Activated T-cell treated with anti-CD3 and anti-CD28 coated beads for 24 hours (primary cell): Measurements from ENCODE around the gene ENPP3.
"Not testable (repeated sequence)": the region's sequence is repeated elsewhere in the genome, so short reads cannot be mapped to it uniquely, and the experiment has no call there.

Experiments used
- DNase-seq: peaks from one replicate; pipeline ENCODE4 v3.0.0-alpha.2; 2020; ENCODE audit warnings: low read depth

Gene ENPP3

DNA sequence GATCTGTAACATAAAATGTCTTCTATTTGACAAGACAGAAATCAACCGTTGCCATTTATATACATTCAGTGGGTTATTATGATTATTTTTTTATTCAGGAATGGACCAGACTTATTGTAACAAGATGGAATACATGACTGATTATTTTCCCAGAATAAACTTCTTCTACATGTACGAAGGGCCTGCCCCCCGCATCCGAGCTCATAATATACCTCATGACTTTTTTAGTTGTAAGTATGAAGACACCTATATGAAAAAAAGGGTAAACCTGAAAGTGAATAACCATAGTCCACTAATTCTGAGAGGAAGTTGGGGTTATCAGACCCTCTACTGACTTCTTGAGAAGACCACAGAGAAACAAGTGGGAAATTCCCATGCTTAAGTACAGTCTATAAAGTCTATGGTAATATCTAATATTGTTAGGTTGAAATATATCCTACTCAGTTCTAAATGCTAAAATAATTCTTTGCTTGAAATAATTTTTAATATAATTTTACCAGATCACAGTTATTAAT, 48.2 kb downstream of the ENPP3 start:
- DNase-seq: no peak

DNA sequence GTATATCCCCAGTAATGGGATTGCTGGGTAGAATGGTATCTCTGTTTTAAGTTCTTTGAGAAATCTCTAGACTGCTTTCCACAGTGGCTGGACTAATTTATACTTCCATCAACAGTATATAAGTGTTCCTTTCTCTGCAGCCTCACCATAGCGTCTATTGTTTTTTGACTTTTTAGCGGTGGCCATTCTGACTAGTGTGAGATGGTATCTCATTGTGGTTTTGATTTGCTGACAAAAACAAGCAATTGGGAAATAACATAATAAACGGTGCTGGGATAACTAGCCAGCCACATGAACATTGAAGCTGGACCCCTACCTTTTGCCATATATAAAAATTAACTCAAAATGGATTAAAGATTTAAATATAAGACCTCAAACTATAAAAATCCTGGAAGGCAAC, 49.9 kb downstream of the ENPP3 start:
- no peak for DNase-seq

DNA sequence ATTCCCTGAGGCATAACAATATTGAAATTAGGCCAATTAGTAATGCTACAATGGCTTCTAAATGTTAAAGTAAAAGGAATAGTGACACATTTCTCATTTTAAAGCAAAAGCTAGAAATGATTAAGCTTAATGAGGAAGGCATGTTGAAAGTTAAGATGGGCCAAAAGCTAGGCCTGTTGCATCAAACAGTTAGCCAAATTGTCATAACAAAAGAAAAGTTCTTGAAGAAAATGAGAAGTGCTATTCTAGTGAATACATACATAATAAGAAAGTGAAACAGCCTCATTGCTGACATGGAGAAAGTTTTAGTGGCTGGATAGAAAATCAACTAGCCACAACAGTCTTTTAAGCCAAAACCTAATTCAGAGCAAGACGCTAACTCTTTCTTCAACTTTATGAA, 51.2 kb downstream of the ENPP3 start:
- no peak for DNase-seq

DNA sequence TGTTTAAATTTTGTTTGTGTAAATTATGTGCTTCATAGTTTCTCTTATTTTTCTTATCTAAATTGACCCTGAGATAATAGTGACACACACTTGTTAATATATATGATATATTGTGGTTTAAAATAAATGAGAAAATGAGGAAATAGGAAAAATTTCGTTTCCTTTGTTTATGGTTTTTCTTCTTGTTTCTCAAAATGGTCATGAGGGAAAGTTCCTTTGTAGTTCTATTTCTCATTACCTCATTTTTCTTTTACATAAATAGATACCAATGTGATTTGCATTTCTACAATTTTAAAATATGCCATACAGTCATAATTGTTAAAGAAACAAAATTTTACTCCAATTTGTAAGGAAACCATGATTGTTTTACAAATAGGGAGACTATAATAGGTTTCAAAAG, 54.9 kb downstream of the ENPP3 start:
- no peak for DNase-seq

DNA sequence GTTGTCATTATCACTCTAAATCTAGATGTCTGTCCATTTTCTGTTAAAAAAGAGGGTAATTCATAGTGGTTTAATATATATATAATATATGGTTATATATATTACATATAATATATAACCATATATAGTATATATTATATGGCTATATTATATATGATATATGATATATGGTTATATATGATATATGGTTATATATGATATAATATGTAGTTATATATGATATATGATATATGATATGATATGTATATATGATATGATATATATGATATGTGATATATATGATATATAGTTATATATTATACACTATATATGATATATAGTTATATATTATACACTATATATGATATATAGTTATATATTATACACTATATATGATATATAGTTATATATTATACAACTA, 55.5 kb downstream of the ENPP3 start:
- no peak for DNase-seq

DNA sequence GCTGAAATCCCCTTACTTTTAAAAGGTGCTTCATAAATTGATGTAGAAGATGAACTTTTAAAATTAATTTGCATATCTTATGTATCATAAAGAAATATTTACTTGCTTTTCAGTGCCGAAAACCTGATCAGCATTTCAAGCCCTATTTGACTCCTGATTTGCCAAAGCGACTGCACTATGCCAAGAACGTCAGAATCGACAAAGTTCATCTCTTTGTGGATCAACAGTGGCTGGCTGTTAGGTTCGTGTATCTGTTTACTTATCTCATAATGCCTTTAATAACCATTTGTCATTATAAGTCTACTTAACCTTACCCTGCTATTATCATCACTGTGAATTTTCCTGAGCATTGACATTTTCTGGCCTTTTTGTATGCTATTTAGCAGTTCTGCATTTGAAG, 56.3 kb downstream of the ENPP3 start:
- DNase-seq: no peak

DNA sequence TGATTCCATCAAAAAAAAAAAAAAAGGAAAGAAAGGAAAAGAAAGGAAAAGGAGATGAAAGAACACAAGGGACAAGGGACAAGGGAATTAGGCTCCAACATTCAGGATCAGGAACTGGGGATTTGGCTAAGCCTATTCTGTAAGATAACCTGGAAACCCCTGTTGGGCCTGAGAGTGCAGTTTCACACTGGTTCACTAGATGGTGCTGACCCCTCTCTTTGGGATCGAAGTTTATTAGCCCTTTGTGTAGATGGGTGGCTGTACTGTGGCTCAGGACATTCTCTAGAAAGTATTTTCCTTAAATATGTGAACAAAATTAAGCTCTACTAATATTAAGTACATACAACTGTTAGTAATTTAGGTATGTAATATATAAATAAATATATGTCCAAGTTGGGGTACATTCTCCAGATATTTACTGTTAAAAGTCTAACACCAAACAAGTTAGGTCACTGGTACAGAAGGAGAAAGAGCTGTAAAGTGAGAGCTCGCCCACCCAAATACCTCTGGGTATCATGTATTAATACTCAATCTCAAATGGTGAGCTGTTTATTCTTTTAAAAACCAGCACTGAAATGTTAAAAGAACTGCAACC, 57.8 kb downstream of the ENPP3 start:
- no peak for DNase-seq

DNA sequence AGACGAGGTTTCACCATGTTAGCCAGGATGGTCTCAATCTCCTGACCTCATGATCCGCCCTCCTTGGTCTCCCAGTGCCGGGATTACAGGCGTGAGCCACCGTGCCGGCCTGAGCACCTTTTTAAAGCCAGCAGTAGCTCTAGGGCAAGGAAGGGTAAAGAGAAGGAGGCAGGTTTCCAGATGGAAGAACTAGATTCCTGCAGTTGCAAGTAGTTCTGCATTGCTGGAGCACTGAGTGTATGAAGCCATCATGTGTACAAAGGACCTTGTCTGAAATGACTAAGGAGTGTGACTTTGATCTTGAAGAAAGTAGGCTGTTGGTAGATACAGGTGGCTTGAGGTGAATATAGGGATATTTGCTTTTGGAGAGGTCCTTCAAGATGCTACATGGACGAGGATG, 59.9 kb downstream of the ENPP3 start:
- no peak for DNase-seq

DNA sequence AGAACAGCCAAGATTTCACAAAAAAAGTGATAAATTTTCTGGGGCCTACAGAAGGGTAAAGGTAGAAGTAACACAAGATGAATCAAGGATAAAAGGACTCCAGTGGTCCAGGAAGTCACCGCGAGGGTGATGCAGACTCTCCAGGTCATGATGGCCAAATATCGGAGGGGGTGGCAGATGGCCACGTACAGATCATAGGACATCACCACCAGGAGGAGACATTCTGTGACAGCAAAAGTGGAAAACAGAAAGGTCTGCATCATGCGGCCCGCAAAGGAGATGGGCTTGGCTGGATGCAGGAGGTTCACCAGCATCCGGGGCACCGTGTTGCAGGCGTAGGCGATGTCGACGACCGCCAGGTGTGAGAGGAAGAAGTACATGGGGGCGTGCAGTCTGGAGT, 63.7 kb downstream of the ENPP3 start:
- DNase-seq: not testable (repeated sequence)

DNA sequence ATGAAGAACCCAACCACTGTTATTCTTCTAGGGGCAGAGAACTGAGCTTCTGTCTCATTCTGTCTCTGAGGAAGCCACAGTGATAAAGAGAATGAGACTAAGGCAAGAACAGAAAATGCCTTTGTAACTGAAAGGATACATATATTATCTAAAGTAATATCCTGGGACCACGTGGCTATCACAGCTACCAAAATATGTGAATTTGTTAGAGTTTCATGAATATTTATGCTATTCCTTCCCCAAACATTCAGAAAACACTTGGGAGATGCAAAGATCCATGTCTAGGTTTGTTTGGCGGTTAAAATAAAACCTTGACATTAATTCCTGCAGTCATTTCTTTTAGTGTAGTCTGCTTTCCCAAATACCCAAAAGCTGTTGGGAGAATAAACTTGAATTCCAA, 66.8 kb downstream of the ENPP3 start:
- DNase-seq: not testable (repeated sequence)

DNA sequence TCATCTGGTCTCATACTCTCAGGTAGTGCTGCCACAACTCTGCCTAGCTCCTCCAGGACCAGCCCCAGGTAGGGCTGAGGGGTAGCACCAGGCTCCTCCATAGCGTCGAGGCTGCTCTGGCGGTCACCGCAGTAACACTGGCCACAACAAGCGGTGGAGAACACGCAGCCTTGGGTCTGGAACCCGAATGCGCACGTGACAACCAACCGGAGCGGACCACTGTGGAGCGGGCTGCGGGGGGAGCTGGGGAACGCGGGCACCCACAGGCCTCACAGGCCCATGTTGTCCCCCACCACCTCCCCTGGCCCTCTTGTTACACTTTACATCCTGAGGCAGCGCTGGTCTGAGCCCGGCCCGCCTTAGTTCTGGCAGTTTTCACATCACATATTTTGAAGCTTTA, 73.8 kb downstream of the ENPP3 start, which contains the start of gene CTAGE9:
CTAGE9 (minus strand) TSS at position 101 of the 400 bp plus-strand sequence; CDS start at position 101, 0 bp downstream.
- DNase-seq: not testable (repeated sequence)

DNA sequence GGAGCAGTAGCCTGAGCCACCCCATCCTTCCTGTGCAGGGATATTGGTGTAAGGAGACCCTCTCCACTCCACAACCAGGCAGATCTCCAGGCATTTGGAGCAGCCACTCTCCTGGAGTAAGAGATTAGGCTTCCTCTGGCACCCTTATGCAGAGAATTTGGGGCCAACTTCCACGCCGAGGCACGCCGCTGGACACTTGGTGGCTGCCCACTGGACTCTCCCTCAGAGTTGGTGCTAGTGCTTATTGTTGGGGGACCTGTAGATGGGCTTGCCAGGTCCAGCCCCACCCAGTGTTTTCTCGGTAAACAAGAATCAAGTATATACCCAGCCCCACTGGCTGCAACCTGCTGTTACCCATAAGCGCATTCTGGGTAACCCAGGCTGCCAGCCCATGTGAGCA, 78.5 kb downstream of the ENPP3 start:
- not testable (repeated sequence) for DNase-seq

DNA sequence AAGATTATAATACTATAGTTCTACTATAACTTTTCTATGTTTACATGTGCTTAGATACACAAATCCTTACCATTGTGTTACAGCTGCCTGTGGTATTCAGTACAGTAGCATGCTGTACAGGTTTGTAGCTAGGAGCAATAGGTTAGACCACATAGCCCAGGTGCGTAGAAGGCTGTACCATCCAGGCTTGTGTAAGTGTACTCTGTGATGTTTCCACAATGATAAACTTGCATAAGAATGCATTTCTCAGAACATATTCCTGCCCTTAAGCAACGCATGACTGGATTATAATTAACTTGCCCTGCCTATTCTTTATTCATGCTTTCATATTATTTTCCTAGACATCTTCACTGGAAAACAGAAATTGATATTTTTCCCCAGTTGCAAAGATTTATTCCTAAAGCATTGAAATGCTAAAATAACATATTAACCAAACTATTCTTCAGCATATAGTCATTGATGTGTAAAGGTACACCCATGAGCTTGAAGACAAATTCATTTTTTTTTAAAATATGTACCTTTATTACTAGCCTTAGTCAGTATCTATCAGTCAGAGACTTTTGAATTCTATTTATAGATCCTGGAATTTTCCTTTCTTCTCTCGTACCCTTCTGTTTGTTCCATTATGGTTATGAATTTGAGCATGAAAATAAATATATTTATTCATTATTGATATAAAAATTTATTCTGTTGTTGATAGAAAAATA, 80.9 kb downstream of the ENPP3 start:
- DNase-seq: no peak

DNA sequence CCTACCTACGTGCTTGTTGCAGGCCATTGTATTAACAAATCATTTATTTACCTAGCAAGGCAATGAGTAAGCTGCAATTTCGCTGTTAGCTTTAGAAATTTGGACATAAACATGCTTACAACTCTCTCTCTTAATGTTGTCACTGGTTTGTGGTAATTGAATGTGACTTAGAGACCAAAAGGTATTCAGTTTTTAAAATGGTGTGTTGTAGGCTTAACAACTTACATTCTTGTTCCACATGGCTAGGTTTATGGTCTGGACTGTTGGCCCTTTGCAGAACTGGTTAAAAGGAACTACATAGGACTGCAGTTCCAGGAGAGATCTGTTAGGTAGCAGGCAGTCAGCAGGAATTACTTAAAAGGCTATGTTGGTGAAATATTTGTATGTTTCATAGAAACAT, 84.1 kb downstream of the ENPP3 start:
- DNase-seq: no peak

DNA sequence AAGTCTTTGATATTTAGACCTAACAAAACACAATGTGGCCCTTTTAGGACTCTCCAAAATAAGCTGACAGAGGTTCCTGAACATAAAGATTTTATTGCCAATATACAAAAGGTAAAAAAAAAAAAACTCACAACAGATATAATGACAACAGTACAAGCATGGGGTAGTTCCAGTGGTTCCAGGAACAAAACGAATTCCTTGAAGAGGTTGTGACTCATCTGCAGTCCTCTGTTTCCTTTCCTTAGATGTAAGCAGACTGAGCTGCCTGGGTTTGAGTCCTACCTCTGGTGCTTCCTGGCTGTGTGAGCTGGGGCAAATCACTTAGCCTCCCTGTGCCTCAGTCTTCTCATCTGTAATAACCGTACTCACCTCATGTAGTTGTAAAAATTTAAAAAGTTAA, 87.0 kb downstream of the ENPP3 start:
- no peak for DNase-seq

DNA sequence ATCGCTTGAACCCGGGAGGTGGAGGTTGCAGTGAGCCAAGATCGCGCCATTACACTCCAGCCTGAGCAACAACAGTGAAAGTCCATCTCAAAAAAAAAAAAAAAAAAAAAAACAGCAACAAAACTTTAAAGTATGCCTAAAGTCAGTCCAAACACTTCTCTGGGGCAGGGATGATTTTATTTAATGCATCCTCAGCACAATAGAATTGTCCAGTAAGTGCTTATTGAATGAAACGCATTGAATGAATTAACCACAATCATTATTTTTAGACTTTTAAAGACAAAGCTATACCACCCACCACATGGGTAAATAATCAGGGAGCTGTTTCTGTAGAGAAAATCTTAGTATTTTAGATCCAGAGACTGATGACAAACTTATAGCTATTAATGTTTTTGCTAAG, 90.4 kb downstream of the ENPP3 start:
- no peak for DNase-seq

DNA sequence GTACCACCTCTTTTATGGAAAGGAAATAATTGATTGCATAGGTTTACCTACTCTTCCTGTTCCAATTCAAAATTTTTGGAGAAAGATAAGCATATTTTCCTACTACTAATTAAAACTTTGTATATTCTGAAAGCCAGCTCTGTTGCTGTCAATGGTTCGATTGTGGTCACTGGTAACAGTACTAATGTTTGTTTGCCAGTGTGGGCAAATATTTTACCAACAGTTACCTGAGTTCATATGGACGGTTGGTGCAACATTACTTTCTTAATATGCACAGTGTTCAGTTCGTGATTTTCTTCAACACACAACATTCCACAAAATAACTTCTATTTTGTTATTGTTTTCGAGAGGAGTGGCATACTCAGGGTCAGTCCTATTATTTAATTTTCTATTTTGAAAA, 90.8 kb downstream of the ENPP3 start:
- no peak for DNase-seq

DNA sequence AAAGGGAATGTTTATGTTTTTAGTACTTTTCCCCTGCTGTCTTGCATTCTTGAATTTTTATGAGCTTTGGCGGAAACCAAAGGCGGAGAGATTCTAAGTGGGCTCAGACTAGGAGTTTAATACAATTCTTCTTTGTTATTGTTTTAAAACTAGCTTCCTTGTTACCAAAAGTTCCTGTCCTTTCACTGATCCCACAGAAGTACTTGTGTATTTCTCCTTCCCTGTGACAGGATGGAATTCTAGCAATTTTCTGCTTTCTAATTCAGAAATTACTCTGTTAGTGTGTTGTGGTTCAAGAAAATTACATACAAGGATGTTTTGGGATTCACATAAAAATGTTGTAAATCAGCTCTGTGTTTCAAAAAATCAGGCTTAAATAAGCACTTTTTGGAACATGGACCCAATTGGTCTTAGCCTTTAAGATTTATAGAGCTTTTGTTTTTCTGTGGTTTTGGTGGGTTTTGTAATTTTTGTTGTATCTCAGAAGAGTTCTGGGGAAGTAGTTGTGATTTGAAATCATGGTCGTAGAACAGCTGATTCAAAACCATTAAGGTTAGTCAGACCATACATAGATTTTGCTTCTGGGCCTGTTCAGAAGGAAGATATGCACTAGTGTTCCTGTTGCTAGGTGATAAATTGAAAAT, 91.3 kb downstream of the ENPP3 start:
- DNase-seq: no peak

DNA sequence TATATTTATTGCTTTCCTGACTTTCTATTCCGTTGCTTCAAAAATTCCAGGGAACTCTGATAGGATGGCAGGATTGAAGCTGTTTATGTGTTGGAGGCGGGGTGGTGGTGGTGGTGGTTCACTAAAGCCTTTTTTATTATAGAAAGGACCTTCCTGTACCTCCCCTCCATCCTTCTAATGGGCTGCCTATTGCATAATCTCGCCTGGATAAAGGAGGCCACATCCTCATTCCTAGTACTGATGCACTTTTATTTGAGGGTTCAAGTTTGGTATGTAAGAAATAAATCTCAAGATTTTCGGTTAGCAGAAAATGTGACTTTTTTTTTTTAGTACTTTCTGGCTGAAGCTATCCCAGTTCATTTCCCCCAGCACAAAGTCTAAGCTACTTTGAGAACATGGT, 92.4 kb downstream of the ENPP3 start:
- no peak for DNase-seq

DNA sequence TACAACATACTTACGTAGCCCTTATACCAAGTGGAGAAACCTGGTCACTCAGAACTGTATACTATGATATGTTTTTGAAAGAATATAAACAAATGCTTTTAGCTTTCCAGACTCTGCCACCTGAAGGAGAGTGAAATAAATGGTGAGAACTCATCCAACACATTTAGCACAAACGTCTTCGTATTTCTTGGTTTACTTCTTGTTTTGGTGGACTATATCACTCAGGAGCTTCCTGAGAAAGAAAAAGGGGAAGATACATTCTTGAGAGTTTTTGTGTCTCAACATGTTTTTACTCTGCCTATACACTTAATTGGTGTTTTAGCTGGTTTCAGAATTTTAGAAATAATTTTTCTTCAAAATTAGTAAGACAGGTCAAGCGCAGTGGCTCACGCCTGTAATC, 93.2 kb downstream of the ENPP3 start:
- DNase-seq: no peak

DNA sequence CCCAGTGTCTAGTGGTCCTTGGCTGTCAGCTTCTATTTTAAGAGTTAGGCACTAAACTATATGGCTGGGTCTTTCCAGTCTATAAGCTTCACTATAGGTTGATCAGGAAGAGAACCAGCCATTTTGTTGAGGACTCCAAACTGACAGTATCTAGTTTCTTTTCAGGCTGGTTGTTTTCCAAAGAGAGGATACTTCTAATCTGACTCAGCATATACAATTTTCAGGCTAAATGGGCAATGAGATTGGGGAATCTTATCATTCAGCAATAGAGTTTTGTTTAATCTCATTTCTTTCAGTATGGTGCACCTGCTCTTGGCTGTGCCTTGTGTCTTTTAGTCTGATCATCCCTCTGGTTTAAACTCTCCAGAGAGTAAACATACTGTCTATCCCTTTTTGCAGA, 94.1 kb downstream of the ENPP3 start:
- DNase-seq: no peak

DNA sequence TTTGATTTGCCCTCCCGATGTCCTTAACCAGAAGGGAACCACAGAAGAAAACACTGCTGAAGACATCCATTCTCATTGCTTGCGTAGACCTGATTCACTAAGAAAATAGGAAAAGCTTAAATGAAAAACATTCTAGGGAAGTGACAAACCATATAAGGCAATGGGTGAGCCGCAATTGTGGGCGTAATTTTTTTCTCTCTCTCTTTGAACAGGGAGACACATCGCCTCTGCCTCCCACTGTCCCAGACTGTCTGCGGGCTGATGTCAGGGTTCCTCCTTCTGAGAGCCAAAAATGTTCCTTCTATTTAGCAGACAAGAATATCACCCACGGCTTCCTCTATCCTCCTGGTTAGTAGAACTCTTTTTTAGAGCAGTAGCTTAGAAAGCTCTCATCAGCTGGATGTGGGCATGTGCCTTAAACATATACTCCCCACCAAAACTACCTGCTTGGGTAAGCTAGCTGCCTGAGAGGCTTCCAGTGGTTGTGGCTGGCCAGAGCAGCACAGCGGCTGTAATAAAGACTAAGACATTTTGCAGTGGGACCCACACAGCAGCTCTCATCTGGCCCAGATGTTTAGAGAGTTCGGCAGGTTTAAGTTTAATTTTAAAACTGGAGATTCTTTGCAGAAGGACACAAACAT, 96.4 kb downstream of the ENPP3 start:
- no peak for DNase-seq
